ENCODE results near the gene GRIFIN. TPM values are rescaled to one million over a fixed set of nuclear protein-coding genes. Genes with fewer than 3 reads are reported as not detected.

GRIFIN gene
- total and polyA plus RNA-seq, 9 of the 15 experiments (the other 6 are each of a cell fraction or from before 2014, with no cell fraction given) = not detected

DNA sequence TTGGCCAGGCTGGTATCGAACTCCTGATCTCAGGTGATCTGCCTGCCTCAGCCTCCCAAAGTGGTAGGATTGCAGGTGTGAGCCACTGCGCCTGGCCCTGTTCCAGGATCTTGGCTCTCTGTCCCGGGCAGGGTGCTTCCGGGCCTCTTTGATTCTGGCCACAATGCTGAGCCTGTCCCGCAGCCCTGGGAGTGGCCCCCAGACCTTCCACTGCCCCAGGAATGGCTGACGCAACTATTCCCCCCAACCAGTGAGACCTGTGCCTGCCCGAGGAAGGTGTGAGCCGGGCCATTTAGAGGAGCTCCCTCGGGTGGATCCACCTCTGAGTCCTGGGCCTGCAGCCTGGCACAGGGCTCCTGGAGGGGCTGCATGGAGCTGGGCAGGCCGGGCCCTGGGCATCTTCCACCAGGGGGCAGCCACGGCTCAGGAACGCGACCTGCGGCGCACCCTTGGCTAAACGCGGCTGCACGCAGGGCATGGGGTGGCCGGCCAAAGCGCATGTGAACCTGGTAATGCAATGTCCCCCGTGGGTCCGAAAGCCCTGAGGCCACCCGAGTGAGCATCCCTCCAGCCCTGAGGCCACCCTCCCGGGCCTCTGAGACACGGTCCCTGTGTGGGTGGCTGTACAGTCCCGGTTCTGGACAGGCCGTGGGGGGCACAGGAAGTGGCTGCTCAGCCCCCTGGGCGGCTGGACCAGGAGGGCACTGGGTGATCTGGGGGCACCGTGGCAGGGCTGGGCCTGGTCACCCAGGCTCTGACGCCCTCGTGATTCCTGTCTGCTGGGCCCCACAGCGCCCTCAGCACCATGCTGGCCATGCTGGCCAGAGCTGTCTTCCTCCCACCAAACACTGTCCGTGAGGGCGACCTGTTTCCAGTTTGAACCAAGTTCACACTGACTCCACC, 24.8 kb downstream of the GRIFIN start (continued):
- TF ChIP-seq, protein P1, sequence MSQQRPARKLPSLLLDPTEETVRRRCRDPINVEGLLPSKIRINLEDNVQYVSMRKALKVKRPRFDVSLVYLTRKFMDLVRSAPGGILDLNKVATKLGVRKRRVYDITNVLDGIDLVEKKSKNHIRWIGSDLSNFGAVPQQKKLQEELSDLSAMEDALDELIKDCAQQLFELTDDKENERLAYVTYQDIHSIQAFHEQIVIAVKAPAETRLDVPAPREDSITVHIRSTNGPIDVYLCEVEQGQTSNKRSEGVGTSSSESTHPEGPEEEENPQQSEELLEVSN (IDR thresholded peaks at IDR 0.05; ENCODE audit: borderline replicate concordance in 1 of 2, extremely low read depth in 1 of 2, insufficient read depth in 1 of 2, insufficient read length in 1 of 2, low read depth in 1 of 2, low read length in 1 of 2, poor library complexity in 1 of 2, severe bottlenecking in 1 of 2) = peak; percentile 33 to 73
- TF ChIP-seq, protein P2, sequence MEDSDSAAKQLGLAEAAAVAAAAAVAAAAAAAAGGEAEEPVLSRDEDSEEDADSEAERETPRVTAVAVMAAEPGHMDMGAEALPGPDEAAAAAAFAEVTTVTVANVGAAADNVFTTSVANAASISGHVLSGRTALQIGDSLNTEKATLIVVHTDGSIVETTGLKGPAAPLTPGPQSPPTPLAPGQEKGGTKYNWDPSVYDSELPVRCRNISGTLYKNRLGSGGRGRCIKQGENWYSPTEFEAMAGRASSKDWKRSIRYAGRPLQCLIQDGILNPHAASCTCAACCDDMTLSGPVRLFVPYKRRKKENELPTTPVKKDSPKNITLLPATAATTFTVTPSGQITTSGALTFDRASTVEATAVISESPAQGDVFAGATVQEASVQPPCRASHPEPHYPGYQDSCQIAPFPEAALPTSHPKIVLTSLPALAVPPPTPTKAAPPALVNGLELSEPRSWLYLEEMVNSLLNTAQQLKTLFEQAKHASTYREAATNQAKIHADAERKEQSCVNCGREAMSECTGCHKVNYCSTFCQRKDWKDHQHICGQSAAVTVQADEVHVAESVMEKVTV (CRISPR knock-in tag; IDR thresholded peaks at IDR 0.05) = peak; percentile 56; the same call in 1 of the 2 replicates
- TF ChIP-seq MYC (IDR thresholded peaks at IDR 0.05; ENCODE audit: low read depth, low read length) = peak; percentile 35
- no peak for TF ChIP-seq MYC (CRISPR knock-in tag; IDR thresholded peaks at IDR 0.05; ENCODE audit: borderline replicate concordance, low read depth)
- no peak for TF ChIP-seq ZNF384 (IDR thresholded peaks at IDR 0.05; ENCODE audit: low read depth, low read length)
- TF ChIP-seq, protein P3, sequence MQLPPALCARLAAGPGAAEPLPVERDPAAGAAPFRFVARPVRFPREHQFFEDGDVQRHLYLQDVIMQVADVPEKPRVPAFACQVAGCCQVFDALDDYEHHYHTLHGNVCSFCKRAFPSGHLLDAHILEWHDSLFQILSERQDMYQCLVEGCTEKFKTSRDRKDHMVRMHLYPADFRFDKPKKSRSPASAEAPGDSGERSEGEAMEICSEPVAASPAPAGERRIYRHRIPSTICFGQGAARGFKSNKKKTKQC (CRISPR knock-in tag; IDR thresholded peaks at IDR 0.05) = 0 out of 2 replicates have a peak, but pooled peaks have one; percentile 64
- no peak for TF ChIP-seq FOSL1 (tag; conservative IDR thresholded peaks at IDR 0.05)
- TF ChIP-seq CXXC5 (CRISPR knock-in tag; IDR thresholded peaks at IDR 0.05) = 0 out of 2 replicates have a peak, but pooled peaks have one; percentile 38
- TF ChIP-seq ZNF124 (CRISPR knock-in tag; IDR thresholded peaks at IDR 0.05) = peak; percentile 81; the same call in 1 of the 2 replicates
- no peak for TF ChIP-seq NCOA6 (IDR thresholded peaks at IDR 0.05)
- no peak for TF ChIP-seq PHF8 (IDR thresholded peaks at IDR 0.05; ENCODE audit: borderline replicate concordance, low read length)
- TF ChIP-seq MYBL2 (IDR thresholded peaks at IDR 0.05; ENCODE audit: low read depth) = no peak
- TF ChIP-seq MYBL2 (CRISPR knock-in tag; IDR thresholded peaks at IDR 0.05; ENCODE audit: borderline replicate concordance) = no peak
- TF ChIP-seq ATF1 (CRISPR knock-in tag; IDR thresholded peaks at IDR 0.05) = no peak
- 0 out of 2 replicates have a peak, but pooled peaks have one; percentile 20 for TF ChIP-seq ATF1 (tag; IDR thresholded peaks at IDR 0.05)
- TF ChIP-seq, protein P4, sequence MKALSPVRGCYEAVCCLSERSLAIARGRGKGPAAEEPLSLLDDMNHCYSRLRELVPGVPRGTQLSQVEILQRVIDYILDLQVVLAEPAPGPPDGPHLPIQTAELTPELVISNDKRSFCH (CRISPR knock-in tag; IDR thresholded peaks at IDR 0.05) = no peak
- TF ChIP-seq, protein P4 (tag; IDR thresholded peaks at IDR 0.05) = 0 out of 2 replicates have a peak, but pooled peaks have one; percentile 26
- TF ChIP-seq, protein P5, sequence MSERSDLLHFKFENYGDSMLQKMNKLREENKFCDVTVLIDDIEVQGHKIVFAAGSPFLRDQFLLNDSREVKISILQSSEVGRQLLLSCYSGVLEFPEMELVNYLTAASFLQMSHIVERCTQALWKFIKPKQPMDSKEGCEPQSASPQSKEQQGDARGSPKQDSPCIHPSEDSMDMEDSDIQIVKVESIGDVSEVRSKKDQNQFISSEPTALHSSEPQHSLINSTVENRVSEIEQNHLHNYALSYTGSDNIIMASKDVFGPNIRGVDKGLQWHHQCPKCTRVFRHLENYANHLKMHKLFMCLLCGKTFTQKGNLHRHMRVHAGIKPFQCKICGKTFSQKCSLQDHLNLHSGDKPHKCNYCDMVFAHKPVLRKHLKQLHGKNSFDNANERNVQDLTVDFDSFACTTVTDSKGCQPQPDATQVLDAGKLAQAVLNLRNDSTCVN (CRISPR knock-in tag; IDR thresholded peaks at IDR 0.05) = no peak
- TF ChIP-seq SIX5 (IDR thresholded peaks at IDR 0.05; ENCODE audit: borderline replicate concordance in 1 of 2, insufficient read depth in 1 of 2, low read depth in 1 of 2, low read length in 2 of 2) = no peak
